K562 (cell line): ENCODE measurements around the gene EPB41L4A. TPM values are rescaled to one million over a fixed set of nuclear protein-coding genes. Genes with fewer than 3 reads are reported as not detected.

Source experiments
- BDP1 ChIP-seq: IDR thresholded peaks from 3 replicates; pipeline ENCODE4 v1.6.1; 2011; ENCODE audit not compliant: insufficient read length, insufficient read depth
- BRD9 ChIP-seq: fragments of 450-650 bp; IDR thresholded peaks from 2 replicates; pipeline ENCODE4 v1.6.1; 2018; ENCODE audit warnings: low read depth; ENCODE audit not compliant: partially characterized antibody
- BRF1 ChIP-seq: IDR thresholded peaks from 3 replicates; pipeline ENCODE4 v1.6.1; 2011; ENCODE audit warnings: borderline replicate concordance, mild to moderate bottlenecking; ENCODE audit not compliant: insufficient read length; ENCODE audit errors: extremely low read depth
- CCAR2 ChIP-seq: fragments of 200-400 bp; formaldehyde crosslinking; IDR thresholded peaks from 2 replicates; pipeline ENCODE4 v1.6.1; 2017; ENCODE audit warnings: mild to moderate bottlenecking, low read depth, low read length
- CTBP1 ChIP-seq: fragments of 450-650 bp; IDR thresholded peaks from 2 replicates; pipeline ENCODE4 v1.6.1; 2016; ENCODE audit warnings: borderline replicate concordance
- FOXJ3 ChIP-seq: sonication (generic); formaldehyde crosslinking; IDR thresholded peaks from 2 replicates; pipeline ENCODE4 v1.4.0; 2020; ENCODE audit warnings: mild to moderate bottlenecking, missing genetic modification reagents
- POLR2AphosphoS2 ChIP-seq: IDR thresholded peaks from 2 replicates; pipeline ENCODE4 v1.6.1; 2012; ENCODE audit warnings: low read length, improper control_type of control experiment
- POLR2H ChIP-seq: IDR thresholded peaks from 2 replicates; pipeline ENCODE4 v1.6.1; 2016; ENCODE audit warnings: missing genetic modification characterization, low read depth, mild to moderate bottlenecking, control low read depth, missing compliant biosample characterization, moderate library complexity
- PRMT5 ChIP-seq: sonication (generic); formaldehyde crosslinking; IDR thresholded peaks from 2 replicates; pipeline ENCODE4 v1.5.0; 2020; ENCODE audit warnings: missing genetic modification reagents
- RBBP5 ChIP-seq: fragments of 200-600 bp; sonication (generic); IDR thresholded peaks from 2 replicates; pipeline ENCODE4 v1.6.1; 2012; ENCODE audit warnings: borderline replicate concordance, mild to moderate bottlenecking, low read length, control low read depth, inconsistent platforms; ENCODE audit not compliant: insufficient read depth, poor library complexity, severe bottlenecking
- SAP30 ChIP-seq: fragments of 200-600 bp; sonication (generic); IDR thresholded peaks from 2 replicates; pipeline ENCODE4 v1.6.1; 2012; ENCODE audit warnings: borderline replicate concordance, low read depth, mild to moderate bottlenecking, moderate library complexity, low read length, control low read depth, inconsistent platforms; ENCODE audit not compliant: insufficient read depth, poor library complexity, severe bottlenecking
- SMARCA5 ChIP-seq: fragments of 450-650 bp; IDR thresholded peaks from 2 replicates; pipeline ENCODE4 v1.6.1; 2016
- SMARCB1 ChIP-seq: IDR thresholded peaks from 2 replicates; pipeline ENCODE4 v1.6.1; 2011; ENCODE audit warnings: improper control_type of control experiment, low read depth; ENCODE audit not compliant: insufficient read length
- SPI1 ChIP-seq: IDR thresholded peaks from 2 replicates; pipeline ENCODE4 v1.6.1; 2011; ENCODE audit warnings: low read depth, low read length, control low read depth, borderline replicate concordance
- SRSF3 ChIP-seq: fragments of 200-400 bp; formaldehyde crosslinking; IDR thresholded peaks from 2 replicates; pipeline ENCODE4 v1.6.1; 2016; ENCODE audit warnings: mild to moderate bottlenecking, low read length, moderate library complexity; ENCODE audit not compliant: insufficient read depth
- ZNF12 ChIP-seq: sonication (generic); formaldehyde crosslinking; IDR thresholded peaks from 2 replicates; pipeline ENCODE4 v1.4.0; 2020; ENCODE audit warnings: mild to moderate bottlenecking, missing genetic modification reagents
- ZNF316 ChIP-seq: fragments of 450-650 bp; IDR thresholded peaks from 2 replicates; pipeline ENCODE4 v1.6.1; 2016
- polyA plus RNA-seq, 8 experiments: library from polyadenylated mRNA; depleted of rRNA in 4 of 8; stranded (reverse) in 5 of 8; unstranded in 3 of 8; fragments of >200 nt; fragmentation: Nextera tagmentation in 2 of 8; fragmentation: Illumina TruSeq in 1 of 8; extraction: Ambion mirVana in 2 of 8; extraction: Trizol in 1 of 8; gene quantifications; 2 replicates each; pipeline versions ENCODE4 v1.2.1 to v1.2.3, GENCODE V29; 2011 to 2014; ENCODE audit warnings: inconsistent platforms in 1 of 8, missing spikeins in 1 of 8
- total RNA-seq, 7 experiments: library from RNA; depleted of rRNA in 6 of 7; stranded (reverse); fragments of >200 nt in 6 of 7; fragmentation: Illumina TruSeq in 2 of 7; extraction: Trizol in 2 of 7; gene quantifications; 2 replicates each; pipeline versions ENCODE4 v1.2.1 to v1.2.3, GENCODE V29; 2011 to 2021; ENCODE audit warnings: low replicate concordance in 1 of 7
- TF ChIP-seq, protein P1 (sequence below): sonication (generic); formaldehyde crosslinking; IDR thresholded peaks from 2 replicates; pipeline ENCODE4 v1.8.1; 2023; ENCODE audit warnings: missing genetic modification reagents, mild to moderate bottlenecking, borderline replicate concordance
- TF ChIP-seq, protein P2 (sequence below): sonication (generic); formaldehyde crosslinking; IDR thresholded peaks from 2 replicates; pipeline ENCODE4 v1.5.0; 2020; ENCODE audit warnings: missing genetic modification reagents
- TF ChIP-seq, protein P3 (sequence below): fragments of 250-450 bp; sonication (Bioruptor Pico); IDR thresholded peaks from 2 replicates; pipeline ENCODE4 v1.4.0; 2020; ENCODE audit warnings: mild to moderate bottlenecking, moderate library complexity, borderline replicate concordance

The EPB41L4A gene
- total and polyA plus RNA-seq, 9 of the 15 experiments (the other 6 are each of a cell fraction or from before 2014, with no cell fraction given), result 0.04 to 0.35 (median 0.12) TPM; not detected in 3

DNA sequence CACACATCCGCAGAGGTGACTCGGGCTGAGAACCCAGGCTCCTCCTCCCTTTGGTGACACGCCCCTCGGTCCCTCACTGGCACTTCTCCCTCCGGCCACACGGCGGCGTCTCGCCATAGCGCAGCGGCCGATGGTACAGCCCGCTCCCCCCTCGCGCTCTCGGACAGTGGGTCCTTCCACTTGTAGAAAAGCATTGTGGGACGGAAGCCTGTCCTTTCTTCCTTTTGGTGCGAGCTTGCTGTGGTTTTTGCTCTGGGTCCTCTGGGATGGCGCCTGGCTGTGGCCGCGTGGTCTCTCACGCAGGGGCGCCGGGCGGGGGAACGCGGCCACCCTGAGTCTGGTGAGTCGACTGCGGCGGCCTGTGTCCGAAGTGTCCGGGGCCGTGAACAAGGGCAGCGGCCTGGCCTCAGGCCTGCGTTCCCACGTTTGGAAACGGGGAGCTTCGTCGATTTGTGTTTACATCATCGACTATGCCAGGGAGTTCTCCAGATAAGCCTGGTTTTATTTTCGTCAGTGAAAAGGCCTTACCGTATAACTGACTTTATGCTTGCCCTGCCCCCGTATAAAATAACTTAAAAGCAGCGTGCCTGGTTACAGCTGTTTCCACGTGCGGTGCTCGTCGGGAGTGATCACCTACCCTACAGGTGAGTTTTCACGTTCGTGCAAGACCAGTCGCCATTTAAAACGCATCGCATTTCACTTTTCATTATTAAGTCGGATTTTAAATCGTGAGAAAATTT is 258.3 kb downstream of the EPB41L4A start (continued):
- TF ChIP-seq SMARCB1, result no peak
- no peak for TF ChIP-seq ZNF316
- 0 out of 2 replicates have a peak, but pooled peaks have one; percentile 8 for TF ChIP-seq SPI1
- TF ChIP-seq BDP1, result no peak
- peak; percentile 75; the same call in 1 of the 2 replicates for TF ChIP-seq CTBP1
- TF ChIP-seq, protein P1, sequence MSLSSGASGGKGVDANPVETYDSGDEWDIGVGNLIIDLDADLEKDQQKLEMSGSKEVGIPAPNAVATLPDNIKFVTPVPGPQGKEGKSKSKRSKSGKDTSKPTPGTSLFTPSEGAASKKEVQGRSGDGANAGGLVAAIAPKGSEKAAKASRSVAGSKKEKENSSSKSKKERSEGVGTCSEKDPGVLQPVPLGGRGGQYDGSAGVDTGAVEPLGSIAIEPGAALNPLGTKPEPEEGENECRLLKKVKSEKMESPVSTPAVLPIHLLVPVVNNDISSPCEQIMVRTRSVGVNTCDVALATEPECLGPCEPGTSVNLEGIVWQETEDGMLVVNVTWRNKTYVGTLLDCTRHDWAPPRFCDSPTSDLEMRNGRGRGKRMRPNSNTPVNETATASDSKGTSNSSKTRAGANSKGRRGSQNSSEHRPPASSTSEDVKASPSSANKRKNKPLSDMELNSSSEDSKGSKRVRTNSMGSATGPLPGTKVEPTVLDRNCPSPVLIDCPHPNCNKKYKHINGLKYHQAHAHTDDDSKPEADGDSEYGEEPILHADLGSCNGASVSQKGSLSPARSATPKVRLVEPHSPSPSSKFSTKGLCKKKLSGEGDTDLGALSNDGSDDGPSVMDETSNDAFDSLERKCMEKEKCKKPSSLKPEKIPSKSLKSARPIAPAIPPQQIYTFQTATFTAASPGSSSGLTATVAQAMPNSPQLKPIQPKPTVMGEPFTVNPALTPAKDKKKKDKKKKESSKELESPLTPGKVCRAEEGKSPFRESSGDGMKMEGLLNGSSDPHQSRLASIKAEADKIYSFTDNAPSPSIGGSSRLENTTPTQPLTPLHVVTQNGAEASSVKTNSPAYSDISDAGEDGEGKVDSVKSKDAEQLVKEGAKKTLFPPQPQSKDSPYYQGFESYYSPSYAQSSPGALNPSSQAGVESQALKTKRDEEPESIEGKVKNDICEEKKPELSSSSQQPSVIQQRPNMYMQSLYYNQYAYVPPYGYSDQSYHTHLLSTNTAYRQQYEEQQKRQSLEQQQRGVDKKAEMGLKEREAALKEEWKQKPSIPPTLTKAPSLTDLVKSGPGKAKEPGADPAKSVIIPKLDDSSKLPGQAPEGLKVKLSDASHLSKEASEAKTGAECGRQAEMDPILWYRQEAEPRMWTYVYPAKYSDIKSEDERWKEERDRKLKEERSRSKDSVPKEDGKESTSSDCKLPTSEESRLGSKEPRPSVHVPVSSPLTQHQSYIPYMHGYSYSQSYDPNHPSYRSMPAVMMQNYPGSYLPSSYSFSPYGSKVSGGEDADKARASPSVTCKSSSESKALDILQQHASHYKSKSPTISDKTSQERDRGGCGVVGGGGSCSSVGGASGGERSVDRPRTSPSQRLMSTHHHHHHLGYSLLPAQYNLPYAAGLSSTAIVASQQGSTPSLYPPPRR (CRISPR knock-in tag), result peak; percentile 95
- TF ChIP-seq SRSF3, result no peak
- peak; percentile 92 for TF ChIP-seq RBBP5
- TF ChIP-seq, protein P2, sequence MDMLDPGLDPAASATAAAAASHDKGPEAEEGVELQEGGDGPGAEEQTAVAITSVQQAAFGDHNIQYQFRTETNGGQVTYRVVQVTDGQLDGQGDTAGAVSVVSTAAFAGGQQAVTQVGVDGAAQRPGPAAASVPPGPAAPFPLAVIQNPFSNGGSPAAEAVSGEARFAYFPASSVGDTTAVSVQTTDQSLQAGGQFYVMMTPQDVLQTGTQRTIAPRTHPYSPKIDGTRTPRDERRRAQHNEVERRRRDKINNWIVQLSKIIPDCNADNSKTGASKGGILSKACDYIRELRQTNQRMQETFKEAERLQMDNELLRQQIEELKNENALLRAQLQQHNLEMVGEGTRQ (CRISPR knock-in tag), result no peak
- TF ChIP-seq, protein P3, sequence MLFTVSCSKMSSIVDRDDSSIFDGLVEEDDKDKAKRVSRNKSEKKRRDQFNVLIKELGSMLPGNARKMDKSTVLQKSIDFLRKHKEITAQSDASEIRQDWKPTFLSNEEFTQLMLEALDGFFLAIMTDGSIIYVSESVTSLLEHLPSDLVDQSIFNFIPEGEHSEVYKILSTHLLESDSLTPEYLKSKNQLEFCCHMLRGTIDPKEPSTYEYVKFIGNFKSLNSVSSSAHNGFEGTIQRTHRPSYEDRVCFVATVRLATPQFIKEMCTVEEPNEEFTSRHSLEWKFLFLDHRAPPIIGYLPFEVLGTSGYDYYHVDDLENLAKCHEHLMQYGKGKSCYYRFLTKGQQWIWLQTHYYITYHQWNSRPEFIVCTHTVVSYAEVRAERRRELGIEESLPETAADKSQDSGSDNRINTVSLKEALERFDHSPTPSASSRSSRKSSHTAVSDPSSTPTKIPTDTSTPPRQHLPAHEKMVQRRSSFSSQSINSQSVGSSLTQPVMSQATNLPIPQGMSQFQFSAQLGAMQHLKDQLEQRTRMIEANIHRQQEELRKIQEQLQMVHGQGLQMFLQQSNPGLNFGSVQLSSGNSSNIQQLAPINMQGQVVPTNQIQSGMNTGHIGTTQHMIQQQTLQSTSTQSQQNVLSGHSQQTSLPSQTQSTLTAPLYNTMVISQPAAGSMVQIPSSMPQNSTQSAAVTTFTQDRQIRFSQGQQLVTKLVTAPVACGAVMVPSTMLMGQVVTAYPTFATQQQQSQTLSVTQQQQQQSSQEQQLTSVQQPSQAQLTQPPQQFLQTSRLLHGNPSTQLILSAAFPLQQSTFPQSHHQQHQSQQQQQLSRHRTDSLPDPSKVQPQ, result no peak
- no peak for TF ChIP-seq FOXJ3 (CRISPR knock-in tag)
- peak; percentile 93 for TF ChIP-seq POLR2H (tag)
- TF ChIP-seq BRD9, result no peak
- TF ChIP-seq SMARCA5, result no peak
- TF ChIP-seq CCAR2, result no peak
- TF ChIP-seq POLR2AphosphoS2, result peak; percentile 57; the same call in 1 of the 2 replicates
- no peak for TF ChIP-seq ZNF12 (CRISPR knock-in tag)
- TF ChIP-seq PRMT5 (CRISPR knock-in tag), result no peak; the same call in 1 of the 2 replicates
- TF ChIP-seq SAP30, result peak; percentile 44
- TF ChIP-seq BRF1, result no peak
